ENCODE data around the gene SLCO1B3.
"Not testable (repeated sequence)": the region's sequence is repeated elsewhere in the genome, so short reads cannot be mapped to it uniquely, and the experiment has no call there.

The SLCO1B3 gene

DNA sequence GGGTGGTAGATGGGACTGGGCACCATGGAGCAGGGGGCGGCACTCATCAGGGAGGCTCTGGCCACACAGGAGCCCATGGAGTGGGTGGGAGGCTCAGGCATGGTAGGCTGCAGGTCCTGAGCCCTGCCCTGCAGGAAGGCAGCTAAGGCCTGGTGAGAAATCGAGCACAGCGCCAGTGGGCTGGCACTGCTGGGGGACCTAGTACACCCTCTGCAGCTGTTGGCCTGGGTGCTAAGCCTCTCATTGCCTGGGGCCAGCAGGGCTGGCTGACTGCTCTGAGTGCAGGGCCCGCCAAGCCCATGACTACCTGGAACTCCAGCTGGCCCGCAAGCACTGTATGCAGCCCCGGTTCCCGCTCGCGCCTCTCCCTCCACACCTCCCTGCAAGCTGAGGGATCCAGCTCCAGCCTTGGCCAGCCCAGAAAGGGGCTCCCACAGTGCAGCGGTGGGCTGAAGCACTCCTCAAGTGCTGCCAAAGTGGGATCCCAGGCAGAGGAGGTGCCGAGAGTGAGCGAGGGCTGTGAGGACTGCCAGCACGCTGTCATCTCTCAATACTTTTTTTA, 26.6 kb upstream of the SLCO1B3 start:
- no CpG with 5 or more reads among the region's 13 CpGs for WGBS (ENCODE audit: extremely low coverage, insufficient coverage, insufficient read length)
- H3K9me3 ChIP-seq (ENCODE audit: insufficient read depth, low read depth, low read length) = not testable (repeated sequence)

DNA sequence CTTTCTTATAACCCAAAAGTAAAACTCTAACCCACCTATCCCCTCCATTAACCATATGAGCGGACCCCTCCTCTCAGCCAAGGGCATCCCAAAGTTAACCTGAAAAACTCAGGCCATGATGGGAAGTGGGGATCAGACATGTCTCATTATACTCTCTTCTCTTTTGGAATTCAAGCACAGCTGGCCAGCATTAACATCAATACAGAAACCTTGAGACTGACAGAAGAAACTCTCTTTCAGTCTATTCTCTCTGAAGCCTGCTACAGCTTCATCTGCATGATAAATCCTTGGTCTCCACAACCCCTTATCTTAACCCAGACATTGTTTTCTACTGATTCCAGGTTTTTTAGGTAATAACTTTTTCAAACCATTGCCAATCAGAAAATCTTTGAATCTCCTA, 17.5 kb upstream of the SLCO1B3 start:
- Histone ChIP-seq H2AK5ac (ENCODE audit: low read length) (no peak overlapping the region), H2BK120ac (ENCODE audit: insufficient read depth, low read length, poor library complexity) (no peak overlapping the region), H3K4me1 (ENCODE audit: control insufficient read depth in 1 of 2, insufficient read depth in 2 of 2, low read length in 2 of 2) (no peaks in the 10 kb centered on the region), H3K4me3 (ENCODE audit: low read depth, low read length) (no peak overlapping the region), H4K91ac (ENCODE audit: low read depth, low read length) (no peak overlapping the region), H3K79me1 (ENCODE audit: low read length) (no peaks in the 10 kb centered on the region), H2BK5ac (ENCODE audit: low read depth, low read length, poor library complexity) (no peak overlapping the region), H3K79me2 (ENCODE audit: control insufficient read depth, insufficient read depth, low read length, poor library complexity) (no peaks in the 10 kb centered on the region), H3K27ac (ENCODE audit: low read depth, low read length) (no peak overlapping the region), H2BK12ac (ENCODE audit: low read length) (no peak overlapping the region), H4K12ac (ENCODE audit: low read depth, low read length) (no peak overlapping the region), H3K23ac (ENCODE audit: low read length) (no peak overlapping the region), H3K9me3 (ENCODE audit: insufficient read depth, low read depth, low read length) (no peaks in the 10 kb centered on the region), H3K36me3 (ENCODE audit: control insufficient read depth in 1 of 2, insufficient read depth in 2 of 2, low read length in 2 of 2) (no peaks in the 10 kb centered on the region), H3K4me2 (ENCODE audit: low read length) (no peak overlapping the region), H3K9ac (ENCODE audit: low read length) (no peak overlapping the region), H3K4ac (ENCODE audit: low read depth, low read length) (no peak overlapping the region), H3K14ac (ENCODE audit: low read length) (no peak overlapping the region), H4K8ac (ENCODE audit: low read depth, low read length) (no peak overlapping the region), H2AFZ (ENCODE audit: insufficient read depth, low read length, poor library complexity) (no peak overlapping the region), H3K27me3 (ENCODE audit: insufficient read depth, low read length) (no peaks in the 10 kb centered on the region), H3K18ac (ENCODE audit: low read length) (no peak overlapping the region)
- no CpG with 5 or more reads among the region's 1 CpG for WGBS (ENCODE audit: extremely low coverage, insufficient coverage, insufficient read length)
- no peak for DNase-seq

More for the DNA sequence above, 26.6 kb upstream of the SLCO1B3 start:
- not testable (repeated sequence) for H2AFZ ChIP-seq (ENCODE audit: insufficient read depth, low read length, poor library complexity); H3K18ac ChIP-seq (ENCODE audit: low read length); H3K9ac ChIP-seq (ENCODE audit: low read length); H2BK5ac ChIP-seq (ENCODE audit: low read depth, low read length, poor library complexity); H3K23ac ChIP-seq (ENCODE audit: low read length); H3K79me1 ChIP-seq (ENCODE audit: low read length); H4K12ac ChIP-seq (ENCODE audit: low read depth, low read length); H2BK120ac ChIP-seq (ENCODE audit: insufficient read depth, low read length, poor library complexity); H3K36me3 ChIP-seq (ENCODE audit: control insufficient read depth in 1 of 2, insufficient read depth in 2 of 2, low read length in 2 of 2); H3K4me1 ChIP-seq (ENCODE audit: control insufficient read depth in 1 of 2, insufficient read depth in 2 of 2, low read length in 2 of 2); H2AK5ac ChIP-seq (ENCODE audit: low read length); H4K91ac ChIP-seq (ENCODE audit: low read depth, low read length); H3K27me3 ChIP-seq (ENCODE audit: insufficient read depth, low read length); H3K4ac ChIP-seq (ENCODE audit: low read depth, low read length); H3K27ac ChIP-seq (ENCODE audit: low read depth, low read length); H3K4me3 ChIP-seq (ENCODE audit: low read depth, low read length); H2BK12ac ChIP-seq (ENCODE audit: low read length); H4K8ac ChIP-seq (ENCODE audit: low read depth, low read length); DNase-seq; H3K14ac ChIP-seq (ENCODE audit: low read length); H3K4me2 ChIP-seq (ENCODE audit: low read length); H3K79me2 ChIP-seq (ENCODE audit: control insufficient read depth, insufficient read depth, low read length, poor library complexity)

DNA sequence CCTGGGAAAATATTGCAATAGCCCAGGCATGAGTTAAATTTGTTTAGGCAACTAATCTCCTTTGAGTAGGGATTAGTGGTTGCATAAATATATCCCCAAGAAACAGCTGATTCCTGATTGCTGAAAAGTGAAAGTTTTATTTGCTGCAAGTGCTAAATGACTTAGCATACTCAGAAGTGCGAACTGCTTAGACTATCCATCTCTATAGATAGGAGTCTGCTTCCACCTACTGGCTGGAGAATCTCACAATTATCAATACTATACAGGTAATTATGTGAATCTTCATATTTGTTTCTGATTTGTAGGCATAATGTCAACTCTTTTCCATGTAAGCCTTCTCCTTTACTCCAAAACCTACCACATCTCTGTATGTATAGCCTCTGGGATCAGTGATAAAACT, 12.0 kb upstream of the SLCO1B3 start:
- Histone ChIP-seq H4K12ac (ENCODE audit: low read depth, low read length) (no peak overlapping the region), H2BK5ac (ENCODE audit: low read depth, low read length, poor library complexity) (no peak overlapping the region), H3K23ac (ENCODE audit: low read length) (no peak overlapping the region), H2AK5ac (ENCODE audit: low read length) (no peak overlapping the region), H3K4me2 (ENCODE audit: low read length) (no peak overlapping the region), H3K18ac (ENCODE audit: low read length) (no peak overlapping the region), H3K36me3 (ENCODE audit: control insufficient read depth in 1 of 2, insufficient read depth in 2 of 2, low read length in 2 of 2) (no peaks in the 10 kb centered on the region), H3K14ac (ENCODE audit: low read length) (no peak overlapping the region), H3K4me3 (ENCODE audit: low read depth, low read length) (no peak overlapping the region), H3K9me3 (ENCODE audit: insufficient read depth, low read depth, low read length) (no peaks in the 10 kb centered on the region), H3K27me3 (ENCODE audit: insufficient read depth, low read length) (no peaks in the 10 kb centered on the region), H4K8ac (ENCODE audit: low read depth, low read length) (no peak overlapping the region), H2BK12ac (ENCODE audit: low read length) (no peak overlapping the region), H3K9ac (ENCODE audit: low read length) (no peak overlapping the region), H2BK120ac (ENCODE audit: insufficient read depth, low read length, poor library complexity) (no peak overlapping the region), H3K79me2 (ENCODE audit: control insufficient read depth, insufficient read depth, low read length, poor library complexity) (no peaks in the 10 kb centered on the region), H3K79me1 (ENCODE audit: low read length) (no peaks in the 10 kb centered on the region), H2AFZ (ENCODE audit: insufficient read depth, low read length, poor library complexity) (no peak overlapping the region), H3K4me1 (ENCODE audit: control insufficient read depth in 1 of 2, insufficient read depth in 2 of 2, low read length in 2 of 2) (no peaks in the 10 kb centered on the region), H3K27ac (ENCODE audit: low read depth, low read length) (no peak overlapping the region), H3K4ac (ENCODE audit: low read depth, low read length) (no peak overlapping the region), H4K91ac (ENCODE audit: low read depth, low read length) (no peak overlapping the region)
- DNase-seq = peak in 1 of 2 donors; percentile 14
- no CpG with 5 or more reads among the region's 1 CpG for WGBS (ENCODE audit: extremely low coverage, insufficient coverage, insufficient read length)

DNA sequence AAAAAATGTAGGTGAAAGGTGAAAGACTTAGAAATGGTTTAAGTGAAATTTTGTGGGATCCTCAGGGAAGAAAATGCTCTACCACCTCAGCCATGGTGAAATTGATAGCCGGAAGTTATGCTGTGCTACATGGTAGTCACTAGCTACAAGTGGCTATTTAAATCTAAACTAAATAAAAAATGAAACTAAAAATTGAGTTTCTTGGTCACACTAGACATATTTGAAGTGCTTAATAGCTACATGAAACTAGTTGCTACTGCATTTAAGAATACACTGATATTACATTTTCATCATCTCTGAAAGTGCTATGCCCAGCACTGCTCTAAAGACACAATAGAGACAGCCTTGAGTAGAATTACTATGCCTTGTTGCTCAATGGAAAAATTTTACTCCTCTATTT, 10.3 kb upstream of the SLCO1B3 start:
- H3K4me3 ChIP-seq (ENCODE audit: low read depth, low read length) = no peak overlapping the region
- H3K27ac ChIP-seq (ENCODE audit: low read depth, low read length) = no peak overlapping the region
- no peak overlapping the region for H2AK5ac ChIP-seq (ENCODE audit: low read length)
- no peak overlapping the region for H3K4me2 ChIP-seq (ENCODE audit: low read length)
- no peak overlapping the region for H2BK5ac ChIP-seq (ENCODE audit: low read depth, low read length, poor library complexity)
- H4K8ac ChIP-seq (ENCODE audit: low read depth, low read length) = no peak overlapping the region
- no peak overlapping the region for H2BK12ac ChIP-seq (ENCODE audit: low read length)
- H3K27me3 ChIP-seq (ENCODE audit: insufficient read depth, low read length) = no peaks in the 10 kb centered on the region
- no peak overlapping the region for H2AFZ ChIP-seq (ENCODE audit: insufficient read depth, low read length, poor library complexity)
- H3K23ac ChIP-seq (ENCODE audit: low read length) = no peak overlapping the region
- no peak overlapping the region for H2BK120ac ChIP-seq (ENCODE audit: insufficient read depth, low read length, poor library complexity)
- no peak overlapping the region for H3K9ac ChIP-seq (ENCODE audit: low read length)
- H3K36me3 ChIP-seq (ENCODE audit: control insufficient read depth in 1 of 2, insufficient read depth in 2 of 2, low read length in 2 of 2) = no peaks in the 10 kb centered on the region
- no peak overlapping the region for H3K4ac ChIP-seq (ENCODE audit: low read depth, low read length)
- H3K79me1 ChIP-seq (ENCODE audit: low read length) = no peaks in the 10 kb centered on the region
- no peak overlapping the region for H4K91ac ChIP-seq (ENCODE audit: low read depth, low read length)
- H3K4me1 ChIP-seq (ENCODE audit: control insufficient read depth in 1 of 2, insufficient read depth in 2 of 2, low read length in 2 of 2) = no peaks in the 10 kb centered on the region
- no peak overlapping the region for H3K14ac ChIP-seq (ENCODE audit: low read length)
- no CpG with 5 or more reads among the region's 1 CpG for WGBS (ENCODE audit: extremely low coverage, insufficient coverage, insufficient read length)
- H3K79me2 ChIP-seq (ENCODE audit: control insufficient read depth, insufficient read depth, low read length, poor library complexity) = no peaks in the 10 kb centered on the region
- no peak overlapping the region for H3K18ac ChIP-seq (ENCODE audit: low read length)
- no peak for DNase-seq
- H3K9me3 ChIP-seq (ENCODE audit: insufficient read depth, low read depth, low read length) = no peaks in the 10 kb centered on the region
- no peak overlapping the region for H4K12ac ChIP-seq (ENCODE audit: low read depth, low read length)
